ENCODE results near the gene LRRC56. TPM values are rescaled to one million over a fixed set of nuclear protein-coding genes. Genes with fewer than 3 reads are reported as not detected.

LRRC56 gene
- total and polyA plus RNA-seq, 2 of the 13 experiments (the other 11 are each of a cell fraction or from before 2014, with no cell fraction given) = 0.11 to 0.29 TPM

DNA sequence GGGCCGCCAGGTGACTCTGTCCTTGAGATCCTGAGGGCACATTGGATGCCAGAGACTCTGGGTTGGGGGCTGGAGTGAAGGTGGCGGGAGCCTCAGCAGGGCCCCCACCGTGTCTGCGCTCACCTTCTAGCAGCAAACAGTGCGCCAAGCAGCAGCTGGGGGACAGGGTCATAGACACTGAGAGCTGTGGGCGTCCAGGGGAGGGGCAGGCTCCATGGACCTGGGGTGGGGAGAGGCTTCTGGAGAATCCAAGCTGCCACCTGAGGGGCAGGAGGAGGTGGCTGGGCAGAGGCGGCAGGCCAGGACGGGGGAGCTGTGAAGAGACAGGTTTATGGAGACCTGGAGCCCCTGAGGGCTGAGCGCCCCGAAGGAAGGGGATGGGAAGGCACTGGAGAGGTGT is 47.0 kb downstream of the LRRC56 start (continued):
- TF ChIP-seq ZBTB33 (CRISPR knock-in tag; IDR thresholded peaks at IDR 0.05) = 0 out of 2 replicates have a peak, but pooled peaks have one; percentile 26

DNA sequence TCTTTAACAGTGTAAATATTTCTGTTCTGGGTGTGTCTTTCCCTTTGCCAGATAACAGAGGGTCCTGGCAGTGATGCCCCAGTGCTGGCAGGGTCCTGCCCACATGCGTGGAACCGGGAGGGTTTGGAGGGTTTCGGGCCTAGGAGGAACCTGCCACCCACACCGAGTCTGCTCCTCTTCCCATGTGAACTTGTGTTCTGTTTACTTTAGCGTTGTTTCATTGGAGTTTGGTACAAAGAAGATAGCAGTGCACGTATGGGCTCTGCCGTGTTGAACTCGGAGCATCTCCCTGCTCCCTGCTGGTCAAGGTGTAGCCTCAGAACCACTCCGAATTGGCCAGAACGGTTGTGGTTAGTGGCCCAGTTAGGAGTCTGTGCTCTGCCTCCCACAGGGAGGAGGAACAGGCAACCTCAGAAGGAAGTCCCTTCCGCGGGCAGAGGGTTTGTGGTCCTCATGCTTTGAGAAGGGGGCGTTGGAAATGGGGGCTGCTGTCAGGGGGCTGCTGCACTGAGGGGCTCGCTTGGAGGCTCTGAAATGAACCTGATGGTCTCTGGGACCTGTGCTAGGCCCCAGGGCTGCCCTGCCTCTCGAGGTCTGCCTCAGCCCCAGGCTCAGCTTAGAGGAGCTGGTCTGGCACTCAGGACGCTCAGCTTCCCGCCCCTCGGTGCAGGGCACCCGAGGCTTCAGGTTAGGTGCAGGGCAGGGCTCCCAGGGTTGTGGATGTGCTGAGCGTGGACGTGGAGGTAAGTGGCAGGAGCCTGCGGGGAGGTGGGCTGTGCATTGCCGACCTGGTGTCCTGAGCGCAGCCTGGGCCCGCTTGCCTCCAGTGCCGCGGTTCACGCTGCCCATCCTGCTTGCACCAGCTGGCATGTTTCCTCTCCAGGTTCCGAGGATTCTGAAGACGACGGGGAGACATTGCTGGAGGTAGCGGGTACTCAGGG is 49.3 kb downstream of the LRRC56 start:
- BruUV-seq (replicated peaks) = no TSS peak
- DNase-seq (ENCODE audit: low spot score) (no peak), ATAC-seq (peak; percentile 44), FAIRE-seq (peak; percentile 55)
- 63% methylated on average over 17 of the region's 32 CpGs for WGBS (ENCODE audit: low lambda C conversion rate)
- H3K4me2 ChIP-seq (ENCODE audit: low read depth, low read length) = peak overlapping the region; percentile 10; the same call in 1 of the 2 replicates
- intact Hi-C loops (cut with micrococcal nuclease; ENCODE audit: unreplicated experiment) (no loop called here), in situ Hi-C loops (cut with HindIII; ENCODE audit: extremely low pct_ligation_motif_present, low pct_unique_long_range_greater_than_20kb) (no loop called here)
- peaks cover 25 to 60% of the 10 kb centered on the region in 2 experiments for H3K36me3 ChIP-seq (replicated peaks in 1 of 2; ENCODE audit: control insufficient read depth in 1 of 2, insufficient read depth in 2 of 2, low read length in 2 of 2)
- peaks cover 27% of the 10 kb centered on the region for H4K20me1 ChIP-seq (ENCODE audit: insufficient read depth, low read length)
- H3K4me1 ChIP-seq (ENCODE audit: insufficient read depth, low read length) = peaks cover 54% of the 10 kb centered on the region
- H3K9me3 ChIP-seq (ENCODE audit: low read length) = no peaks in the 10 kb centered on the region
- H3K9ac ChIP-seq (ENCODE audit: insufficient read depth, low read depth, low read length) = no peak overlapping the region
- peak overlapping the region; percentile 70 for H3K27ac ChIP-seq (ENCODE audit: extremely low read length, insufficient read depth, low read length)
- ChIA-PET POLR2A (interaction anchor here (1.0 to 1.8 kb wide), 8 partner anchors 8 to 121 kb away, joined by 3 to 33 read pairs (median 5); partner anchors contain the start of genes DEAF1, PHRF1 and TMEM80), CTCF (ENCODE audit: low intra/inter-chr PET ratio, low total read pairs) (no interaction called here)
- H3K27me3 ChIP-seq (ENCODE audit: control insufficient read depth in 1 of 2, insufficient read depth in 2 of 2, low read length in 2 of 2) = no peaks in the 10 kb centered on the region
- H3K4me3 ChIP-seq (replicated peaks in 1 of 3; ENCODE audit: insufficient read depth in 1 of 3, low read depth in 2 of 3, low read length in 3 of 3) = no peak overlapping the region
- H3K79me2 ChIP-seq (ENCODE audit: insufficient read depth, low read length) = peaks cover 43% of the 10 kb centered on the region
- no peak overlapping the region for H2AFZ ChIP-seq (ENCODE audit: low read length)
- TF ChIP-seq YEATS4 (CRISPR knock-in tag; IDR thresholded peaks at IDR 0.05; ENCODE audit: borderline replicate concordance) = no peak
- TF ChIP-seq SNAPC2 (CRISPR knock-in tag; IDR thresholded peaks at IDR 0.05) = no peak
- no peak for TF ChIP-seq ZSCAN30 (CRISPR knock-in tag; IDR thresholded peaks at IDR 0.05)
- TF ChIP-seq ZNF230 (CRISPR knock-in tag; IDR thresholded peaks at IDR 0.05) = no peak
- no peak for TF ChIP-seq KDM5A (IDR thresholded peaks at IDR 0.05; ENCODE audit: borderline replicate concordance, low read length)
- no peak for TF ChIP-seq JUND (CRISPR knock-in tag; IDR thresholded peaks at IDR 0.05)
- no peak for TF ChIP-seq FOXA1 (IDR thresholded peaks at IDR 0.05)
- peak; percentile 67; the same call in 1 of the 2 replicates for TF ChIP-seq FOXA1 (CRISPR knock-in tag; IDR thresholded peaks at IDR 0.05)
- TF ChIP-seq, protein P1, sequence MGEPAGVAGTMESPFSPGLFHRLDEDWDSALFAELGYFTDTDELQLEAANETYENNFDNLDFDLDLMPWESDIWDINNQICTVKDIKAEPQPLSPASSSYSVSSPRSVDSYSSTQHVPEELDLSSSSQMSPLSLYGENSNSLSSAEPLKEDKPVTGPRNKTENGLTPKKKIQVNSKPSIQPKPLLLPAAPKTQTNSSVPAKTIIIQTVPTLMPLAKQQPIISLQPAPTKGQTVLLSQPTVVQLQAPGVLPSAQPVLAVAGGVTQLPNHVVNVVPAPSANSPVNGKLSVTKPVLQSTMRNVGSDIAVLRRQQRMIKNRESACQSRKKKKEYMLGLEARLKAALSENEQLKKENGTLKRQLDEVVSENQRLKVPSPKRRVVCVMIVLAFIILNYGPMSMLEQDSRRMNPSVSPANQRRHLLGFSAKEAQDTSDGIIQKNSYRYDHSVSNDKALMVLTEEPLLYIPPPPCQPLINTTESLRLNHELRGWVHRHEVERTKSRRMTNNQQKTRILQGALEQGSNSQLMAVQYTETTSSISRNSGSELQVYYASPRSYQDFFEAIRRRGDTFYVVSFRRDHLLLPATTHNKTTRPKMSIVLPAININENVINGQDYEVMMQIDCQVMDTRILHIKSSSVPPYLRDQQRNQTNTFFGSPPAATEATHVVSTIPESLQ (CRISPR knock-in tag; conservative IDR thresholded peaks at IDR 0.05) = no peak
- TF ChIP-seq ZFP36L2 (CRISPR knock-in tag; IDR thresholded peaks at IDR 0.05) = no peak
- TF ChIP-seq ZNF431 (CRISPR knock-in tag; IDR thresholded peaks at IDR 0.05; ENCODE audit: borderline replicate concordance, low read depth) = no peak
- no peak for TF ChIP-seq HMGXB3 (CRISPR knock-in tag; IDR thresholded peaks at IDR 0.05; ENCODE audit: borderline replicate concordance)
- no peak for TF ChIP-seq MIER2 (CRISPR knock-in tag; IDR thresholded peaks at IDR 0.05)
